ENCODE results near the gene ARHGAP33. TPM values are rescaled to one million over a fixed set of nuclear protein-coding genes. Genes with fewer than 3 reads are reported as not detected.

ARHGAP33 gene
- total and polyA plus RNA-seq, 2 of the 8 experiments (the other 6 are each of a cell fraction or from before 2014, with no cell fraction given) = 6.5 to 25.2 TPM

- Histone ChIP-seq H4K20me1 (replicated peaks in 1 of 2; ENCODE audit: control insufficient read depth in 1 of 2, insufficient read depth in 2 of 2, low read length in 2 of 2) (peaks cover 0 to 1% of the 10 kb centered on the region in 2 experiments), H3K36me3 (ENCODE audit: control insufficient read depth in 2 of 4, insufficient read depth in 4 of 4, low read length in 3 of 4) (no peaks in the 10 kb centered on the region), H3K4me1 (replicated peaks in 1 of 4; ENCODE audit: control insufficient read depth in 3 of 4, insufficient read depth in 4 of 4, low read length in 3 of 4) (peaks cover 0 to 25% (median 20%) of the 10 kb centered on the region in 4 experiments; a peak in 6 of 7 replicates), H3K4me2 (ENCODE audit: insufficient read depth in 1 of 2, low read depth in 2 of 2, low read length in 2 of 2) (peak overlapping the region; percentile 54 to 82), H4K5ac (ENCODE audit: insufficient read length, low read depth, low read length) (no peak overlapping the region), H3K4me3 (ENCODE audit: extremely low read depth in 1 of 4, insufficient read depth in 2 of 4, low read depth in 3 of 4, low read length in 4 of 4) (peak overlapping the region in 1 of 4 experiments; percentile 3; a peak in 2 of 8 replicates), H3K18ac (ENCODE audit: extremely low read depth, low read length) (peak overlapping the region; percentile 9; the same call in 1 of the 2 replicates), H3K79me2 (ENCODE audit: control insufficient read depth in 1 of 2, insufficient read depth in 2 of 2, low read length in 2 of 2) (no peaks in the 10 kb centered on the region), H2BK120ac (replicated peaks; ENCODE audit: low read depth, low read length) (no peak overlapping the region), H4K8ac (ENCODE audit: extremely low read depth, insufficient read depth, low read length) (no peak overlapping the region), H3K14ac (ENCODE audit: insufficient read length) (no peak overlapping the region), H2AFZ (ENCODE audit: low read length) (no peak overlapping the region), H2BK20ac (ENCODE audit: low read length) (no peak overlapping the region), H2BK5ac (ENCODE audit: low read depth, low read length) (peak overlapping the region; percentile 24; the same call in 1 of the 2 replicates), H3K27me3 (replicated peaks in 1 of 4; ENCODE audit: control insufficient read depth in 3 of 4, extremely low read depth in 1 of 4, insufficient read depth in 3 of 4, low read length in 3 of 4) (peaks cover 0 to 9% (median 7%) of the 10 kb centered on the region in 4 experiments; a peak in 3 of 7 replicates), H3K56ac (replicated peaks; ENCODE audit: insufficient read length, low read depth, low read length) (no peak overlapping the region), H3K9ac (replicated peaks in 1 of 4; ENCODE audit: extremely low read depth in 1 of 4, low read depth in 3 of 4, low read length in 3 of 4) (no peak overlapping the region; a peak in 1 of 7 replicates), H2BK12ac (ENCODE audit: low read depth, low read length) (no peak overlapping the region), H2BK15ac (ENCODE audit: low read length) (no peak overlapping the region; the same call in 1 of the 2 replicates), H3K27ac (ENCODE audit: low read depth, low read length) (no peak overlapping the region), H4K91ac (replicated peaks; ENCODE audit: insufficient read length, low read length) (no peak overlapping the region), H3K4ac (replicated peaks; ENCODE audit: insufficient read length, low read depth, low read length) (no peak overlapping the region), H3K23me2 (ENCODE audit: low read depth, low read length) (peaks cover 4% of the 10 kb centered on the region; the same call in 1 of the 2 replicates), H3K79me1 (ENCODE audit: low read depth, low read length) (no peaks in the 10 kb centered on the region; the same call in 1 of the 2 replicates), H3K23ac (ENCODE audit: insufficient read length) (no peak overlapping the region), H2AK5ac (ENCODE audit: low read depth, low read length) (no peak overlapping the region), H3K9me3 (ENCODE audit: insufficient read depth in 2 of 2, low read depth in 1 of 2, low read length in 1 of 2) (no peaks in the 10 kb centered on the region)
- DNase-seq (ENCODE audit: low read depth in 1 of 2, low spot score in 2 of 2) (no peak), FAIRE-seq (no peak)
- POLR2A ChIA-PET (ENCODE audit: partially characterized antibody) = interaction anchor here (0.6 to 3.1 kb wide), 12 partner anchors 7 to 108 kb away, joined by 3 to 11 read pairs (median 3); partner anchors contain the start of genes HSPB6, LIN37, PSENEN and U2AF1L4
- WGBS, 2 experiments (ENCODE audit: extremely low coverage in 1 of 2, insufficient coverage in 1 of 2, insufficient read length in 1 of 2, insufficient replicate concordance in 2 of 2, low coverage in 1 of 2, low lambda C conversion rate in 2 of 2, missing lambda C conversion rate in 1 of 2) = 32% methylated on average over 18 of the region's 19 CpGs; no CpG with 5 or more reads in 1 of the 2 experiments
- CTCF ChIA-PET (ENCODE audit: partially characterized antibody) = interaction anchor here (0.9 to 1.5 kb wide), 7 partner anchors 9 to 79 kb away, joined by 3 to 4 read pairs (median 3); partner anchors contain the start of gene HSPB6
- TF ChIP-seq ZNF274 (IDR thresholded peaks at IDR 0.05; ENCODE audit: borderline replicate concordance, extremely low read depth, low read length) = no peak
- TF ChIP-seq EGR1 (IDR thresholded peaks at IDR 0.05; ENCODE audit: borderline replicate concordance, low read depth, low read length) = no peak
- no peak for TF ChIP-seq KDM1A (IDR thresholded peaks at IDR 0.05; ENCODE audit: borderline replicate concordance, low read length)
Observed at GRCh38 chr19:35777086-35777841, 1.9 kb downstream of the ARHGAP33 start.
